GM12878 (cell line): ENCODE data around the gene ITGB8. TPM values are rescaled to one million over a fixed set of nuclear protein-coding genes. Genes with fewer than 3 reads are reported as not detected.

Source experiments
- ATF7 ChIP-seq: fragments of 450-650 bp; IDR thresholded peaks from 2 replicates; pipeline ENCODE4 v1.6.1; 2016; ENCODE audit warnings: low read depth, mild to moderate bottlenecking
- CREM ChIP-seq: IDR thresholded peaks from 2 replicates; pipeline ENCODE4 v1.6.1; 2014; ENCODE audit warnings: antibody characterized with exemption, low read depth
- EP300 ChIP-seq, 2 experiments: fragments of 150-350 bp in 1 of 2; IDR thresholded peaks; 2 replicates each; pipeline ENCODE4 v1.6.1; 2011 to 2012; ENCODE audit warnings: low read depth in 2 of 2, low read length in 2 of 2, borderline replicate concordance in 1 of 2, improper control_type of control experiment in 1 of 2, inconsistent platforms in 1 of 2; ENCODE audit not compliant: control insufficient read depth in 1 of 2
- ETV6 ChIP-seq, 2 experiments: fragments of 450-650 bp in 1 of 2; IDR thresholded peaks in 1 of 2; conservative IDR thresholded peaks in 1 of 2; 2 replicates each; pipeline ENCODE4 v1.6.1; 2014; ENCODE audit warnings: antibody characterized with exemption in 1 of 2, borderline replicate concordance in 1 of 2, low read depth in 1 of 2, mild to moderate bottlenecking in 1 of 2, moderate library complexity in 1 of 2
- PAX8 ChIP-seq: fragments of 450-650 bp; IDR thresholded peaks from 2 replicates; pipeline ENCODE4 v1.6.1; 2017; ENCODE audit warnings: mild to moderate bottlenecking, moderate library complexity
- POU2F2 ChIP-seq: IDR thresholded peaks from 3 replicates; pipeline ENCODE4 v1.6.1; 2011; ENCODE audit warnings: low read depth, mild to moderate bottlenecking, low read length, borderline replicate concordance
- TAF1 ChIP-seq: IDR thresholded peaks from 2 replicates; pipeline ENCODE4 v1.6.1; 2011; ENCODE audit warnings: mild to moderate bottlenecking, low read depth, low read length, borderline replicate concordance
- polyA plus RNA-seq, 11 experiments: library from polyadenylated mRNA; depleted of rRNA in 4 of 11; unstranded in 6 of 11; stranded (reverse) in 5 of 11; fragments of >200 nt; fragmentation: Nextera tagmentation in 4 of 11; fragmentation: Illumina TruSeq in 1 of 11; extraction: Ambion mirVana in 4 of 11; extraction: Trizol in 1 of 11; gene quantifications; 1 replicate in 1 of 11; 2 replicates in 10 of 11; pipeline versions ENCODE4 v1.2.1 to v1.2.3, GENCODE V29; 2011 to 2016; ENCODE audit warnings: inconsistent platforms in 2 of 11, missing spikeins in 2 of 11, low read depth in 1 of 11
- total RNA-seq, 4 experiments: library from RNA; depleted of rRNA in 3 of 4; stranded (reverse); fragments of >200 nt in 3 of 4; fragmentation: Illumina TruSeq in 1 of 4; extraction: Trizol in 1 of 4; gene quantifications; 2 replicates each; pipeline versions ENCODE4 v1.2.1 to v1.2.3, GENCODE V29; 2013 to 2021
- TF ChIP-seq, protein P1 (sequence below): fragments of 450-650 bp; IDR thresholded peaks from 2 replicates; pipeline ENCODE4 v1.6.1; 2018; ENCODE audit warnings: borderline replicate concordance, mild to moderate bottlenecking; ENCODE audit not compliant: partially characterized antibody
- TF ChIP-seq, protein P2 (sequence below): IDR thresholded peaks from 2 replicates; pipeline ENCODE4 v1.6.1; 2011; ENCODE audit warnings: borderline replicate concordance, low read depth, mild to moderate bottlenecking, moderate library complexity, low read length; ENCODE audit not compliant: insufficient read depth, poor library complexity, severe bottlenecking
- TF ChIP-seq, protein P3 (sequence below): fragments of 450-650 bp; IDR thresholded peaks from 2 replicates; pipeline ENCODE4 v1.6.1; 2017; ENCODE audit warnings: mild to moderate bottlenecking, moderate library complexity

The ITGB8 gene
- total and polyA plus RNA-seq, 10 of the 15 experiments (the other 5 are each of a cell fraction or from before 2014, with no cell fraction given) = 0.37 to 26.2 (median 1.5) TPM

DNA sequence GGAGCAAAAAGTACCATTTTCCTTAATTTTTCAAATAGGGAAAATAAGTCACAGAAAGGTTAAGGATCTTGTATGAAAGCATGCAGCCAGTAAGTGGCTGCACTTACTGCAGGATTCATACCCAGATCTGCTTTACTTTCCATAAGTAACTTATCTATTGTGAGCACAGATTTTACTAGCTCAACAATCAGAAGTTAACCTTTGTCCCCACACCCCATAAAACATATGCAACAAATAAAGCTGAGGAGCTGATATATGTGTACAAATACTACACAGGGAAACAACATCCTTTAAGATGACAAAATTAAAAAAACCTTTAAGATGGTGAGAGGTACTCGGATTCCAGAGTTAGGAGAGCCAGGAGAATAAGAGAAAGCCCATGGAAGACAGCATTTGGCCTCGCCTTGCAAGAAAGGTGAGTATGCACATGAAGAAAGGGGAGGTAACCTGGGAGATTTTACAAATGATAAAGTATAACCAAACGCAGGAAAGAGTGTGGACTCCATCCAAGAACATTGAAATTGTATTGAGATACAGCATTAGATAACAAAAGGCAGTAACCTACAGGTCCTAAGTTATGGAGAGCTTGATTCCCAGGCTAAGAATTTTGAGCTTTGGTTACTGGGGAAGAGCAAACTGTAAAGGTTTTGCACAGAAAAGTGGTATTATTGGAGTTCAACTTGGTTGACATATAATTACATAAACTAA lies 87.1 kb downstream of the ITGB8 start (continued):
- TF ChIP-seq, protein P1, sequence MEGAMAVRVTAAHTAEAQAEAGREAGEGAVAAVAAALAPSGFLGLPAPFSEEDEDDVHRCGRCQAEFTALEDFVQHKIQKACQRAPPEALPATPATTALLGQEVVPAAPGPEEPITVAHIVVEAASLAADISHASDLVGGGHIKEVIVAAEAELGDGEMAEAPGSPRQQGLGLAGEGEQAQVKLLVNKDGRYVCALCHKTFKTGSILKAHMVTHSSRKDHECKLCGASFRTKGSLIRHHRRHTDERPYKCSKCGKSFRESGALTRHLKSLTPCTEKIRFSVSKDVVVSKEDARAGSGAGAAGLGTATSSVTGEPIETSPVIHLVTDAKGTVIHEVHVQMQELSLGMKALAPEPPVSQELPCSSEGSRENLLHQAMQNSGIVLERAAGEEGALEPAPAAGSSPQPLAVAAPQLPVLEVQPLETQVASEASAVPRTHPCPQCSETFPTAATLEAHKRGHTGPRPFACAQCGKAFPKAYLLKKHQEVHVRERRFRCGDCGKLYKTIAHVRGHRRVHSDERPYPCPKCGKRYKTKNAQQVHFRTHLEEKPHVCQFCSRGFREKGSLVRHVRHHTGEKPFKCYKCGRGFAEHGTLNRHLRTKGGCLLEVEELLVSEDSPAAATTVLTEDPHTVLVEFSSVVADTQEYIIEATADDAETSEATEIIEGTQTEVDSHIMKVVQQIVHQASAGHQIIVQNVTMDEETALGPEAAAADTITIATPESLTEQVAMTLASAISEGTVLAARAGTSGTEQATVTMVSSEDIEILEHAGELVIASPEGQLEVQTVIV = no peak
- TF ChIP-seq, protein P2, sequence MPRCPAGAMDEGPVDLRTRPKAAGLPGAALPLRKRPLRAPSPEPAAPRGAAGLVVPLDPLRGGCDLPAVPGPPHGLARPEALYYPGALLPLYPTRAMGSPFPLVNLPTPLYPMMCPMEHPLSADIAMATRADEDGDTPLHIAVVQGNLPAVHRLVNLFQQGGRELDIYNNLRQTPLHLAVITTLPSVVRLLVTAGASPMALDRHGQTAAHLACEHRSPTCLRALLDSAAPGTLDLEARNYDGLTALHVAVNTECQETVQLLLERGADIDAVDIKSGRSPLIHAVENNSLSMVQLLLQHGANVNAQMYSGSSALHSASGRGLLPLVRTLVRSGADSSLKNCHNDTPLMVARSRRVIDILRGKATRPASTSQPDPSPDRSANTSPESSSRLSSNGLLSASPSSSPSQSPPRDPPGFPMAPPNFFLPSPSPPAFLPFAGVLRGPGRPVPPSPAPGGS = no peak
- TF ChIP-seq ATF7 = no peak
- TF ChIP-seq ETV6 (conservative IDR thresholded peaks at IDR 0.05 in 1 of 2, IDR thresholded peaks at IDR 0.05 in 1 of 2; ENCODE audit: borderline replicate concordance in 1 of 2, low read depth in 1 of 2) = no peak
- TF ChIP-seq CREM = no peak
- TF ChIP-seq, protein P3, sequence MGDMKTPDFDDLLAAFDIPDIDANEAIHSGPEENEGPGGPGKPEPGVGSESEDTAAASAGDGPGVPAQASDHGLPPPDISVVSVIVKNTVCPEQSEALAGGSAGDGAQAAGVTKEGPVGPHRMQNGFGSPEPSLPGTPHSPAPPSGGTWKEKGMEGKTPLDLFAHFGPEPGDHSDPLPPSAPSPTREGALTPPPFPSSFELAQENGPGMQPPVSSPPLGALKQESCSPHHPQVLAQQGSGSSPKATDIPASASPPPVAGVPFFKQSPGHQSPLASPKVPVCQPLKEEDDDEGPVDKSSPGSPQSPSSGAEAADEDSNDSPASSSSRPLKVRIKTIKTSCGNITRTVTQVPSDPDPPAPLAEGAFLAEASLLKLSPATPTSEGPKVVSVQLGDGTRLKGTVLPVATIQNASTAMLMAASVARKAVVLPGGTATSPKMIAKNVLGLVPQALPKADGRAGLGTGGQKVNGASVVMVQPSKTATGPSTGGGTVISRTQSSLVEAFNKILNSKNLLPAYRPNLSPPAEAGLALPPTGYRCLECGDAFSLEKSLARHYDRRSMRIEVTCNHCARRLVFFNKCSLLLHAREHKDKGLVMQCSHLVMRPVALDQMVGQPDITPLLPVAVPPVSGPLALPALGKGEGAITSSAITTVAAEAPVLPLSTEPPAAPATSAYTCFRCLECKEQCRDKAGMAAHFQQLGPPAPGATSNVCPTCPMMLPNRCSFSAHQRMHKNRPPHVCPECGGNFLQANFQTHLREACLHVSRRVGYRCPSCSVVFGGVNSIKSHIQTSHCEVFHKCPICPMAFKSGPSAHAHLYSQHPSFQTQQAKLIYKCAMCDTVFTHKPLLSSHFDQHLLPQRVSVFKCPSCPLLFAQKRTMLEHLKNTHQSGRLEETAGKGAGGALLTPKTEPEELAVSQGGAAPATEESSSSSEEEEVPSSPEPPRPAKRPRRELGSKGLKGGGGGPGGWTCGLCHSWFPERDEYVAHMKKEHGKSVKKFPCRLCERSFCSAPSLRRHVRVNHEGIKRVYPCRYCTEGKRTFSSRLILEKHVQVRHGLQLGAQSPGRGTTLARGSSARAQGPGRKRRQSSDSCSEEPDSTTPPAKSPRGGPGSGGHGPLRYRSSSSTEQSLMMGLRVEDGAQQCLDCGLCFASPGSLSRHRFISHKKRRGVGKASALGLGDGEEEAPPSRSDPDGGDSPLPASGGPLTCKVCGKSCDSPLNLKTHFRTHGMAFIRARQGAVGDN = no peak
- TF ChIP-seq POU2F2 = no peak
- no peak for TF ChIP-seq PAX8
- TF ChIP-seq EP300 (IDR thresholded peaks at IDR 0.05; ENCODE audit: borderline replicate concordance in 1 of 2, control insufficient read depth in 1 of 2, low read depth in 2 of 2, low read length in 2 of 2) = no peak
- no peak for TF ChIP-seq TAF1
